Ammon's horn (tissue), 1 donor: ENCODE measurements around the gene PLA2G6.

ENCODE experiments used
- DNase-seq: peaks from one replicate; pipeline ENCODE4 v3.0.0-alpha.2; 2016; ENCODE audit warnings: low spot score

PLA2G6 gene

DNA sequence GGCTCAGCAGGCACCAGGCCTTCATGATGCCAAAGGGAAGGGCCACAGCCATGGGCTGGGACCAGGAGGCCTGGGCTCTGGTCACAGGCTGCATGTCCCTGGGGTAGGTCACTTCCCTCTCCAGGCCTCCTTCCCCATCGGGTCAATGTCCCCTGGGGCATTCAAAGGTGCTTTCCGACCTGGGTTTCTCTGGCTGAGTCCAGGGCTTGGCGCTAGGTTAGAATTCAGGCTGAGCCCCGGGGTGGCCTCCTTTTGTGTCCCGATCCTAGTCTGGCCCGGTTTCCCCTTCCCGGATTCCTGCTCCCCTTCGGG lies 32.3 kb upstream of the PLA2G6 start:
- no peak for DNase-seq

- no peak for DNase-seq
Measured at GRCh38 chr22:38213319-38213989, 31.8 kb upstream of the PLA2G6 start.

DNA sequence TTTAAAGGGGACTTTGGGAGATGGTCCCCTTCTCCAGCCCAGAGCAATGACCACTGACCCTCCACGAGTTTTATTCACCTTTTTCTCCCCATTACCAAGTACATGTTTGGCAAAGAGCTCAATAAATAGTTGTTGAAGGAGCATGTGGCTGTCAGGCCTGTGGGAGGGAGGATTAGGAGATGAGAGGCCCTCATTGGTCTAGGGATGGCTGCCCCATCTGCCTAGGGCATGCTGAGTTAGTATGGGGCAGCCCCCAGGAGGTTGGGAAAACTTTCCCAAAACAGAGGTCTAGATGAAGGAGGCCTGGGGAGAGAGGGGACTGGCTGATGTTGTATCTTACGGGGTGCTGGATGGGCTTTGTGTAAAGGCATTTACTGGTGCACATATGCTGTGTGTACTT lies 30.8 kb upstream of the PLA2G6 start:
- no peak for DNase-seq

DNA sequence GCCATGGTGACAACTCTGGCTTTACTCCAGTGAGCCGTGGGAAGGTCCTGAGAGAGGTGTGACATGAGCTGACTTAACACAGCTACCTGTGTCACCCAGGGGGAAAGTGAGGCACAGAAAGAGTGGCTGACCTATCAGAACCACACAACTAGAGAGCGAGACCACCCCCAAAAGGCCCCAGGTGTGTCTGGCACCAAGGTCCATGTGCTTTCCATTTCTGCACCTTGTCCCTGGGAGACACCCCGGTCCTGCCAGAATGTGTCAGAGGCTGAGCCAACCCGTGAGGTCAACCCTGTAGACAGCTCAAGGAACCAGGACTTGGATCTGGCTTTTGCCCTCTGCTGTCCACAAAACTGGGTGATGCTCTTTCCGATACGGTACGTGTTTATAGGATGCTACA lies 29.9 kb upstream of the PLA2G6 start:
- no peak for DNase-seq

GRCh38 chr22:38208551-38208968 lies 26.9 kb upstream of the PLA2G6 start:
- DNase-seq: no peak

DNA sequence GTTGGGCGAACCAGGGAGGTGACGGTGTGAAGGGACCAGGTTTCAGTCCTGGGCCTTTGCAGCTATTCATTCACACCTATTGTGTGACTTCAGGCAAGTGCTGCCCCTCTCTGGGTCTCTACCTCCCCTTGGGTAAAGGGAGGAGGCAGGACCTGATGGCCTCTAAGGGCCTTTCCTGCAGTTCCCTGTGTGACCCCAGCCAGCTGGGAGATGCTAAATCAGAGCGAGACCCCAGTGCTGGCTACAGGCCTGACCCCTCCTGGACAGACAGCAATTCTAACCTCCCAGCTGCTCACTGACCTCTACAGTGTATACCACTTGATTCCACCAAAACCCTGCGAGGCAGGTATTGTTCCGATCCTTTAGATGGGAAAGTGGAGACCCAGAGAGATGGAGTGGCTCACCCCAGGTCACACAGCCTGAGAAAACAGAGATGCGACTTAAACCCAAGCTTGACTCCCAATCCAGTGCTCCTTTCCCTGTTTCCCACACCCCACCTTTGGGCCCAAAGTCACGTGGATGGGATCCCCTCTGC lies 26.3 kb upstream of the PLA2G6 start:
- no peak for DNase-seq

- peak; percentile 72 for DNase-seq
Measured at GRCh38 chr22:38205261-38206128, 23.9 kb upstream of the PLA2G6 start.

GRCh38 chr22:38204784-38205183 lies 23.2 kb upstream of the PLA2G6 start:
- no peak for DNase-seq

DNA sequence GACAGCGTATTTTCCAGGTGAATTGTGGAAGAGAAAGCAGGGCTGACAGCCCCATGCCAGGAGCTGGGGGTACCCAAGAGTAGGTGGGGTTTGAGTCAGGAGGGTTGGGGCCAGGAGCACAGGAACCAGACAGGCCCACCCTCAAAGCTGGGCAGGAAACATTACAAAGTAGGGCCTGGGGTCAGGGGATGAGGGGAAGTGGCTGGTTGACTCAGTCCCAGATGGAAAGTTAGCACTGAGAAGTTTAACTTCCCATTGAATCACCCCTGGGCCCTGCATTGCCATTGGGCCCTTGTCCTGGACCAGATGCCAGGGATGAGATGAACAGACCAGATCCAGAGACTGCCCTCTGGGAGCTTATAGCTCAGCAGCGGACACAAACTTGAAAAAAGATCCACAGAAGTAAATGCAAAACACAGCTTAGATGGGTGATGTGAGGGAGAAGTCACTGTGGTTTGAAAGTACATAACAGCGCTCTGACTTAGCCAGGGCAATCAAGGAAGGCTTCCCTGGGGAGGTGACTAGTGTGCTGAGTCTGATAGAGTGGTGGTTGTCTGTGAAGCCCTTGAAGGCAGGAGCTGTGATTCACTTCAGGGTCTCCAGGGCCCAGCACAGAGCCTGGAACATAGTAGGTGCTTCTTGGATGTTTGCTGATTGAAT lies 22.4 kb upstream of the PLA2G6 start:
- DNase-seq: no peak

GRCh38 chr22:38203090-38203810 lies 21.6 kb upstream of the PLA2G6 start:
- no peak for DNase-seq

- peak; percentile 47 for DNase-seq
Measured at GRCh38 chr22:38202437-38203089, 20.9 kb upstream of the PLA2G6 start.

GRCh38 chr22:38201711-38202436 lies 20.2 kb upstream of the PLA2G6 start, which contains the start of gene MAFF:
Gene MAFF (plus strand): TSS chr22:38201994. CDS start chr22:38213854, 11,860 bp downstream.
- DNase-seq: peak; percentile 93

GRCh38 chr22:38201371-38201710 lies 19.7 kb upstream of the PLA2G6 start:
- DNase-seq: no peak

DNA sequence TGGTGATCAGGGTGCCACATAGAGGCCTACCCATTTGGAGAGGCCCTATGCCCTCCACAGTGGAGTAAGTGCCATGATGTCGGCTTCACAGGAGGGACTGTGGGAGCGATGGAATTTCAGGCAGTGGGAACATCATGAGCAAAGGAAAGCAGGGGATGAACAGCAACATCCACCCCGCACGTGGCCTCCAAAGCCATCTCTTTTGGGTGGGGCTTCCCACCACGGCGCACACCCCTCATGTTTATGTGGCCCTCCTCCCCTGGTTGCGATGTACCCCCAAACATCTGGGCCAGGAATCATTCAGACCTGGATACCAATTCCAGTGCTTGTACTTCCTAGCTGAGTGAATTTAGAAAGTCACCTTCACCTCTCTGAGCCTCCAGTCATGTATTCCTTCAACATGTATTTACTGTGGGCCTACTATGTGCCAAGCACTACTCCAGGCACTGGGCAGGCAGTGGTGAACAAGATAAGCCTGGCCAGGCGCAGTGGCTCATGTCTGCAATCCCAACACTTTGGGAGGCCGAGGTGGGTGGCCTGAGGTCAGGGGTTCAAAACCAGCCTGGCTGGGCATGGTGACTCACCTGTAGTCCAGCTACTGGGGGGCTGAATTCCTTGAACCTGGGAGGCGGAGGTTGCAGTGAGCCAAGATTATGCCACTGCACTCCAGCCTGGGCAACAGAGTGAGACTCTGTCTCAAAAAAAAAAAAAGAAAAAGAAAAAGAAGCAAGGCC lies 18.4 kb upstream of the PLA2G6 start:
- no peak for DNase-seq

GRCh38 chr22:38196791-38197419 lies 15.3 kb upstream of the PLA2G6 start:
- no peak for DNase-seq

- DNase-seq: no peak
Measured at GRCh38 chr22:38193580-38193979, 11.9 kb upstream of the PLA2G6 start.

DNA sequence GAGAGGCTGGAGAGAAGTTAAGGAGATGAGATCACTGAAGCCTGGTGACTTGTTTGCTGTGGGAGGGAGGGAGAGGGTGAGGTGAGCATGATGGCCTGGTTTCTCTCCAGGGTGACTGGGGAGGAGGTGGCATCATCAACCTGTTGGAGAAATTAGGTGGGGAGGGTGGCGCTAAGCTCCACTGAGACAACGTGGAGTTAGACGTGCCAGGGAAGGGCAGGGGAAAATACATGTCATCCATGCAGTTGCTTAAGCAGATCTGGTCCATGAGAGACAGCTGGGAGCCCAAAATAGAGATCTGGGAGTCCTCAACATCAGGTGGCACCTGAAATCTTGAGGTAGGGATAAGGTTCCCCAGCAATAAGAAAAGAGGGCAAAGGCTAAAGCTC lies 10.8 kb upstream of the PLA2G6 start:
- no peak for DNase-seq

GRCh38 chr22:38191731-38192474 lies 10.3 kb upstream of the PLA2G6 start:
- no peak for DNase-seq

DNA sequence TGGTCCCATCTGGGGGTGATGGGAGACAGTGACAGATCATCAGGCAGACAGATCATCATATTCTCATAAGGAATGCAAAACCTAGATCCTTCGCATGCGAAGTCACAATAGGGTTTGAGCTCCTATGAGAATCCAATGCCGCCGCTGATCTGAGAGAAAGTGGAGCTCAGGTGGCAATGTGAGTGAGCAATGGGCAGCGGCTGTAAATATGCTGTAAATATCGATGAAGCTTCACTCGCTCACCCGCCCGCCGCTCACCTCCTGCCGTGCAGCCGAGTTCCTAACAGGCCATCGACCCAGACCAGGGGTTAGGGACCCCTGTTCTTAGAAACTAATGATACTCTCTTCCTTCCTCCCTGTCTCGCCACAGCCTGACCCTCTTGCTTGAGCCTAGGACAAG lies 9.4 kb upstream of the PLA2G6 start:
- no peak for DNase-seq
